Measurements from ENCODE around the gene INHA. TPM values are rescaled to one million over a fixed set of nuclear protein-coding genes. Genes with fewer than 3 reads are reported as not detected.

INHA gene
- total and polyA plus RNA-seq, 2 donors (not counting 1 experiment from before 2014, with no cell fraction given): not detected

- Histone ChIP-seq H3K27ac (ENCODE audit: low read length in 2 of 2) (no peak overlapping the region), H2AFZ (ENCODE audit: insufficient read depth, low read depth, low read length, poor library complexity, severe bottlenecking) (no peak overlapping the region), H3K4me3 (ENCODE audit: control extremely low read depth in 1 of 5, extremely low read depth in 1 of 5, insufficient read depth in 1 of 5, low read depth in 2 of 5, low read length in 4 of 5) (no peak overlapping the region), H3K9ac (ENCODE audit: low read length) (no peak overlapping the region), H3K4me2 (replicated peaks; ENCODE audit: low read depth, low read length, poor library complexity, severe bottlenecking) (no peak overlapping the region), H3K4me1 (ENCODE audit: control insufficient read depth in 2 of 2, insufficient read depth in 2 of 2, low read length in 2 of 2) (peaks cover 0 to under 1% of the 10 kb centered on the region in 2 donors), H4K20me1 (ENCODE audit: control insufficient read depth, insufficient read depth, low read length, poor library complexity, severe bottlenecking) (no peaks in the 10 kb centered on the region), H3K36me3 (replicated peaks in 1 of 2; ENCODE audit: control extremely low read depth in 1 of 2, control insufficient read depth in 1 of 2, extremely low read depth in 1 of 2, insufficient read depth in 2 of 2, low read length in 1 of 2) (no peaks in the 10 kb centered on the region), H3K79me2 (ENCODE audit: control insufficient read depth, insufficient read depth, low read length) (no peaks in the 10 kb centered on the region), H3K9me3 (ENCODE audit: control extremely low read depth in 1 of 3, control insufficient read depth in 2 of 3, insufficient read depth in 1 of 3, low read length in 2 of 3) (no peaks in the 10 kb centered on the region), H3K27me3 (replicated peaks in 1 of 4; ENCODE audit: control extremely low read depth in 1 of 4, control insufficient read depth in 3 of 4, insufficient read depth in 4 of 4, low read length in 3 of 4) (peaks cover 0 to 29% (median 11%) of the 10 kb centered on the region in 4 experiments)
- intact Hi-C loops (cut with micrococcal nuclease): no loop called here
- 78% methylated on average over 7 of the region's 15 CpGs for WGBS (ENCODE audit: insufficient coverage)
- Mint-ChIP-seq H3K27ac (no peak overlapping the region), H3K9me3 (ENCODE audit: insufficient read depth) (no peaks in the 10 kb centered on the region), H3K4me1 (peaks cover 2% of the 10 kb centered on the region), H3K4me3 (no peak overlapping the region), H3K27me3 (peaks cover 46% of the 10 kb centered on the region)
- ChIA-PET CTCF (interaction anchor here (1.2 kb wide), 1 partner anchor 17 kb away, joined by 3 read pairs; no protein-coding TSS in a partner anchor), POLR2A (interaction anchor here (0.5 kb wide), 1 partner anchor 21 kb away, joined by 4 read pairs; no protein-coding TSS in a partner anchor)
- TF ChIP-seq CTCF (IDR thresholded peaks at IDR 0.05) (no peak), EZH2 (IDR thresholded peaks at IDR 0.05; ENCODE audit: borderline replicate concordance, insufficient read depth, low read depth, low read length, poor library complexity, severe bottlenecking) (no peak)
- DNase-seq (no peak), ATAC-seq (ENCODE audit: low read depth) (no peak)
Observed at GRCh38 chr2:219576505-219577388, 4.6 kb downstream of the INHA start.

All from B cell (primary cell).